Liver (tissue), 3 donors: ENCODE results near the gene RELA.

Experiments
- FOXA2 ChIP-seq: IDR thresholded peaks from 2 replicates; pipeline ENCODE4 v1.6.1; 2016; ENCODE audit warnings: antibody characterized with exemption
- HNF4G ChIP-seq: IDR thresholded peaks from 2 replicates; pipeline ENCODE4 v1.6.1; 2016; ENCODE audit warnings: antibody characterized with exemption
- JUND ChIP-seq, 2 donors: IDR thresholded peaks; 2 replicates each; pipeline ENCODE4 v1.6.1; 2016; ENCODE audit warnings: antibody characterized with exemption in 2 of 2
- MAX ChIP-seq: IDR thresholded peaks from 2 replicates; pipeline ENCODE4 v1.6.1; 2016; ENCODE audit warnings: antibody characterized with exemption
- RAD21 ChIP-seq, 2 donors: IDR thresholded peaks; 2 replicates each; pipeline ENCODE4 v1.6.1; 2016; ENCODE audit warnings: antibody characterized with exemption in 2 of 2, mild to moderate bottlenecking in 2 of 2
- RXRA ChIP-seq, 2 donors: IDR thresholded peaks; 2 replicates each; pipeline ENCODE4 v1.6.1; 2017 to 2018; ENCODE audit warnings: antibody characterized with exemption in 2 of 2, mild to moderate bottlenecking in 1 of 2
- SP1 ChIP-seq: IDR thresholded peaks from 2 replicates; pipeline ENCODE4 v1.6.1; 2018; ENCODE audit warnings: antibody characterized with exemption, mild to moderate bottlenecking
- TAF1 ChIP-seq: conservative IDR thresholded peaks from 2 replicates; pipeline ENCODE4 v1.6.1; 2016; ENCODE audit warnings: antibody characterized with exemption, mild to moderate bottlenecking
- ZBTB33 ChIP-seq: IDR thresholded peaks from 2 replicates; pipeline ENCODE4 v1.6.1; 2016; ENCODE audit warnings: antibody characterized with exemption
- TF ChIP-seq, protein P1 (sequence below): fragments of 150-350 bp; IDR thresholded peaks from 2 replicates; pipeline ENCODE4 v1.5.1; 2017; ENCODE audit warnings: improper control_type of control experiment, low read depth, low read length; ENCODE audit not compliant: missing input control
- TF ChIP-seq, protein P2 (sequence below): IDR thresholded peaks from 2 replicates; pipeline ENCODE4 v1.6.1; 2016; ENCODE audit warnings: antibody characterized with exemption
- TF ChIP-seq, protein P3 (sequence below): IDR thresholded peaks from 2 replicates; pipeline ENCODE4 v1.6.1; 2016; ENCODE audit warnings: antibody characterized with exemption, mild to moderate bottlenecking
- donor health status: healthy.
- donor health status: healthy.

DNA sequence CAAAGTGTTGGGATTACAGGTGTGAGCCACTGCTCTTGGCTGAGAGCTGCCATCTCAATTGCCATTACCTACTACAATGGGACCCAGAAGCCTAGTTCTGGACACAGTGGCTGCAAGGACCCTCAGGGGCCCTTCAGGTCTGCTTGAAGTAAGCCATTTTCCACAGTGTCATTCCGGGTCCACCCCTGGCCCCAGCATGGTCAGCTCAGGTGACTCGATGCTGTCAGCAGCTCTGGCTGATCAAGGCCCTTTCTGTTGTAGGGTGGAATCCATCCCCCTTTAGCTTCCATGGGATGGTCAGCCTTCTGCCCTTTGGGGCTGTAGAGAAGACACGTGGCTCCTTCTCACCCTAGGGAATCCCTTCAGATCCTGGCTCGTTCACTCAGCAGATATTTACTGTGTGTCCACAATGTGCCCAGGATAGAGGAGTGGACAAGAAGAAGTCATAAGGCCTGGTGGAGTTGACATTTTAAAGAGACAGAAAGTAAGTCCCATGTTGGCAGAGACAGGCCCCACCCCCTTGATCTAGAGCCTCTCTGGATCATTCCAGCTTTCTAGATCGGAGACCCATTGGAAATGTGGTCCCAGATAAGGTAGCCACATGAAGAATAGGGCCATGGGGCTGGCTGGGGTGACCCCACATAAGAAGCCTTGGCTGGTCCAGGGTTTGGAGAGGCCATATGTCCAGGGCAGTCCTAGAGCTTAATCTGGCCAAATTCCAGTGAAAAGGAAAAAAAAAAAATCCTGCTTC lies 34.3 kb upstream of the RELA start:
- TF ChIP-seq, protein P1, sequence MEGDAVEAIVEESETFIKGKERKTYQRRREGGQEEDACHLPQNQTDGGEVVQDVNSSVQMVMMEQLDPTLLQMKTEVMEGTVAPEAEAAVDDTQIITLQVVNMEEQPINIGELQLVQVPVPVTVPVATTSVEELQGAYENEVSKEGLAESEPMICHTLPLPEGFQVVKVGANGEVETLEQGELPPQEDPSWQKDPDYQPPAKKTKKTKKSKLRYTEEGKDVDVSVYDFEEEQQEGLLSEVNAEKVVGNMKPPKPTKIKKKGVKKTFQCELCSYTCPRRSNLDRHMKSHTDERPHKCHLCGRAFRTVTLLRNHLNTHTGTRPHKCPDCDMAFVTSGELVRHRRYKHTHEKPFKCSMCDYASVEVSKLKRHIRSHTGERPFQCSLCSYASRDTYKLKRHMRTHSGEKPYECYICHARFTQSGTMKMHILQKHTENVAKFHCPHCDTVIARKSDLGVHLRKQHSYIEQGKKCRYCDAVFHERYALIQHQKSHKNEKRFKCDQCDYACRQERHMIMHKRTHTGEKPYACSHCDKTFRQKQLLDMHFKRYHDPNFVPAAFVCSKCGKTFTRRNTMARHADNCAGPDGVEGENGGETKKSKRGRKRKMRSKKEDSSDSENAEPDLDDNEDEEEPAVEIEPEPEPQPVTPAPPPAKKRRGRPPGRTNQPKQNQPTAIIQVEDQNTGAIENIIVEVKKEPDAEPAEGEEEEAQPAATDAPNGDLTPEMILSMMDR: no peak
- TF ChIP-seq RAD21 (IDR thresholded peaks at IDR 0.05) (no peak), TAF1 (no peak), MAX (no peak), FOXA2 (no peak), SP1 (no peak), RXRA (IDR thresholded peaks at IDR 0.05) (no peak), JUND (IDR thresholded peaks at IDR 0.05) (no peak), HNF4G (no peak), ZBTB33 (no peak)
- TF ChIP-seq, protein P2, sequence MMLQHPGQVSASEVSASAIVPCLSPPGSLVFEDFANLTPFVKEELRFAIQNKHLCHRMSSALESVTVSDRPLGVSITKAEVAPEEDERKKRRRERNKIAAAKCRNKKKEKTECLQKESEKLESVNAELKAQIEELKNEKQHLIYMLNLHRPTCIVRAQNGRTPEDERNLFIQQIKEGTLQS: no peak
- TF ChIP-seq, protein P3, sequence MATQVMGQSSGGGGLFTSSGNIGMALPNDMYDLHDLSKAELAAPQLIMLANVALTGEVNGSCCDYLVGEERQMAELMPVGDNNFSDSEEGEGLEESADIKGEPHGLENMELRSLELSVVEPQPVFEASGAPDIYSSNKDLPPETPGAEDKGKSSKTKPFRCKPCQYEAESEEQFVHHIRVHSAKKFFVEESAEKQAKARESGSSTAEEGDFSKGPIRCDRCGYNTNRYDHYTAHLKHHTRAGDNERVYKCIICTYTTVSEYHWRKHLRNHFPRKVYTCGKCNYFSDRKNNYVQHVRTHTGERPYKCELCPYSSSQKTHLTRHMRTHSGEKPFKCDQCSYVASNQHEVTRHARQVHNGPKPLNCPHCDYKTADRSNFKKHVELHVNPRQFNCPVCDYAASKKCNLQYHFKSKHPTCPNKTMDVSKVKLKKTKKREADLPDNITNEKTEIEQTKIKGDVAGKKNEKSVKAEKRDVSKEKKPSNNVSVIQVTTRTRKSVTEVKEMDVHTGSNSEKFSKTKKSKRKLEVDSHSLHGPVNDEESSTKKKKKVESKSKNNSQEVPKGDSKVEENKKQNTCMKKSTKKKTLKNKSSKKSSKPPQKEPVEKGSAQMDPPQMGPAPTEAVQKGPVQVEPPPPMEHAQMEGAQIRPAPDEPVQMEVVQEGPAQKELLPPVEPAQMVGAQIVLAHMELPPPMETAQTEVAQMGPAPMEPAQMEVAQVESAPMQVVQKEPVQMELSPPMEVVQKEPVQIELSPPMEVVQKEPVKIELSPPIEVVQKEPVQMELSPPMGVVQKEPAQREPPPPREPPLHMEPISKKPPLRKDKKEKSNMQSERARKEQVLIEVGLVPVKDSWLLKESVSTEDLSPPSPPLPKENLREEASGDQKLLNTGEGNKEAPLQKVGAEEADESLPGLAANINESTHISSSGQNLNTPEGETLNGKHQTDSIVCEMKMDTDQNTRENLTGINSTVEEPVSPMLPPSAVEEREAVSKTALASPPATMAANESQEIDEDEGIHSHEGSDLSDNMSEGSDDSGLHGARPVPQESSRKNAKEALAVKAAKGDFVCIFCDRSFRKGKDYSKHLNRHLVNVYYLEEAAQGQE: no peak
